Neural cell (in vitro differentiated cells): Measurements from ENCODE around the gene KYNU. TPM values are rescaled to one million over a fixed set of nuclear protein-coding genes. Genes with fewer than 3 reads are reported as not detected.

Experiments used
- H2AFZ ChIP-seq: fragments of 200-600, 300-800 bp; sonication (generic), shearing (Covaris generic); 2 replicates; pipeline ENCODE4 v1.6.0; 2014; ENCODE audit warnings: low read depth, mild to moderate bottlenecking, antibody characterized with exemption, low read length, moderate library complexity
- H3F3A ChIP-seq: fragments of 200-600 bp; shearing (Covaris generic); 2 replicates; pipeline ENCODE4 v1.6.1; 2016; ENCODE audit warnings: mild to moderate bottlenecking, moderate library complexity, mixed read lengths, antibody characterized with exemption, low read length; ENCODE audit not compliant: insufficient read depth, poor library complexity, severe bottlenecking
- H3K27ac ChIP-seq: fragments of 200-600, 300-800 bp; sonication (generic), shearing (Covaris generic); 2 replicates; pipeline ENCODE4 v1.5.1; 2014; ENCODE audit warnings: mild to moderate bottlenecking, low read length, moderate library complexity
- H3K27me3 ChIP-seq: fragments of 300-800, 200-600 bp; sonication (generic), shearing (Covaris generic); 2 replicates; pipeline ENCODE4 v1.6.0; 2014; ENCODE audit warnings: mild to moderate bottlenecking, low read depth, low read length, moderate library complexity; ENCODE audit not compliant: insufficient read depth
- H3K36me3 ChIP-seq: fragments of 300-800, 200-600 bp; sonication (generic), shearing (Covaris generic); 2 replicates; pipeline ENCODE4 v1.5.1; 2014; ENCODE audit warnings: mild to moderate bottlenecking, antibody characterized with exemption, low read length, moderate library complexity; ENCODE audit not compliant: insufficient read depth
- H3K4me2 ChIP-seq: fragments of 300-800, 200-600 bp; sonication (generic), shearing (Covaris generic); 2 replicates; pipeline ENCODE4 v1.6.0; 2014; ENCODE audit warnings: mild to moderate bottlenecking, low read length
- H3K4me3 ChIP-seq: fragments of 300-800, 200-600 bp; sonication (generic), shearing (Covaris generic); 2 replicates; pipeline ENCODE4 v1.5.1; 2014; ENCODE audit warnings: mild to moderate bottlenecking, low read length, moderate library complexity
- H3K79me2 ChIP-seq: fragments of 200-600 bp; shearing (Covaris generic); replicated peaks from 2 replicates; pipeline ENCODE4 v1.6.0; 2014; ENCODE audit warnings: mild to moderate bottlenecking, low read length, moderate library complexity; ENCODE audit not compliant: insufficient read depth
- H3K9ac ChIP-seq: fragments of 300-800, 200-600 bp; sonication (generic), shearing (Covaris generic); 2 replicates; pipeline ENCODE4 v1.6.1; 2016; ENCODE audit warnings: mild to moderate bottlenecking, low read length, mixed read lengths
- H3K9me2 ChIP-seq: fragments of 200-600 bp; shearing (Covaris generic); 2 replicates; pipeline ENCODE4 v1.6.1; 2016; ENCODE audit warnings: mild to moderate bottlenecking, low read length, mixed read lengths; ENCODE audit not compliant: insufficient read depth
- H3K9me3 ChIP-seq: fragments of 200-600, 300-800 bp; sonication (generic), shearing (Covaris generic); 2 replicates; pipeline ENCODE4 v1.6.1; 2016; ENCODE audit warnings: mild to moderate bottlenecking, mixed run types, low read length, moderate library complexity, mixed read lengths
- H4K20me1 ChIP-seq: fragments of 200-600 bp; shearing (Covaris generic); 2 replicates; pipeline ENCODE4 v1.6.1; 2016; ENCODE audit warnings: mild to moderate bottlenecking, mixed run types; ENCODE audit not compliant: insufficient read depth
- CTCF ChIP-seq: fragments of 450-650 bp; IDR thresholded peaks from 2 replicates; pipeline ENCODE4 v1.5.1; 2014; ENCODE audit warnings: antibody characterized with exemption, mild to moderate bottlenecking, moderate library complexity; ENCODE audit not compliant: poor library complexity, severe bottlenecking
- EP300 ChIP-seq: fragments of 450-650 bp; conservative IDR thresholded peaks from 2 replicates; pipeline ENCODE4 v1.6.1; 2014; ENCODE audit warnings: antibody characterized with exemption, mild to moderate bottlenecking, moderate library complexity; ENCODE audit not compliant: poor library complexity, severe bottlenecking
- EZH2 ChIP-seq: fragments of 200-600, 300-800 bp; shearing (Covaris generic), sonication (generic); IDR thresholded peaks from 2 replicates; pipeline ENCODE4 v1.6.1; 2014; ENCODE audit warnings: antibody characterized with exemption, low read length, borderline replicate concordance, mild to moderate bottlenecking; ENCODE audit not compliant: insufficient read depth, poor library complexity, severe bottlenecking
- MXI1 ChIP-seq: fragments of 450-650 bp; conservative IDR thresholded peaks from 2 replicates; pipeline ENCODE4 v1.6.1; 2014; ENCODE audit warnings: antibody characterized with exemption, mild to moderate bottlenecking; ENCODE audit not compliant: poor library complexity, severe bottlenecking
- POLR2AphosphoS5 ChIP-seq: IDR thresholded peaks from 2 replicates; pipeline ENCODE4 v1.6.1; 2012
- RAD21 ChIP-seq: fragments of 450-650 bp; conservative IDR thresholded peaks from 2 replicates; pipeline ENCODE4 v1.6.1; 2014; ENCODE audit warnings: antibody characterized with exemption, mild to moderate bottlenecking, moderate library complexity
- SMC3 ChIP-seq: fragments of 450-650 bp; conservative IDR thresholded peaks from 2 replicates; pipeline ENCODE4 v1.6.1; 2014; ENCODE audit warnings: antibody characterized with exemption, mild to moderate bottlenecking, moderate library complexity; ENCODE audit not compliant: poor library complexity
- TAF1 ChIP-seq: IDR thresholded peaks from 2 replicates; pipeline ENCODE4 v1.6.1; 2012; ENCODE audit warnings: low read depth
- polyA plus RNA-seq: library from polyadenylated mRNA; depleted of rRNA; stranded (reverse); fragments of >200 nt; gene quantifications from 2 replicates; pipeline ENCODE4 v1.2.3, GENCODE V29; 2014
- TF ChIP-seq, protein P1 (sequence below): IDR thresholded peaks from 2 replicates; pipeline ENCODE4 v1.6.1; 2012; ENCODE audit warnings: borderline replicate concordance

KYNU gene
- polyA plus RNA-seq, 1 donor from 2014 or later, result 0.25 TPM

- Histone ChIP-seq H3K36me3 (no peaks in the 10 kb centered on the region), H3K9ac (no peak overlapping the region), H3K9me3 (no peaks in the 10 kb centered on the region), H3K4me3 (no peak overlapping the region), H4K20me1 (no peaks in the 10 kb centered on the region), H3K4me2 (no peak overlapping the region), H3K27ac (no peak overlapping the region), H3K79me2 (no peaks in the 10 kb centered on the region), H3K27me3 (no peaks in the 10 kb centered on the region), H3F3A (no peaks in the 10 kb centered on the region), H3K9me2 (no peaks in the 10 kb centered on the region), H2AFZ (no peak overlapping the region)
- TF ChIP-seq RAD21 (no peak), SMC3 (no peak), CTCF (no peak), EZH2 (no peak), TAF1 (no peak), POLR2AphosphoS5 (no peak), EP300 (no peak), MXI1 (no peak)
- TF ChIP-seq, protein P1, sequence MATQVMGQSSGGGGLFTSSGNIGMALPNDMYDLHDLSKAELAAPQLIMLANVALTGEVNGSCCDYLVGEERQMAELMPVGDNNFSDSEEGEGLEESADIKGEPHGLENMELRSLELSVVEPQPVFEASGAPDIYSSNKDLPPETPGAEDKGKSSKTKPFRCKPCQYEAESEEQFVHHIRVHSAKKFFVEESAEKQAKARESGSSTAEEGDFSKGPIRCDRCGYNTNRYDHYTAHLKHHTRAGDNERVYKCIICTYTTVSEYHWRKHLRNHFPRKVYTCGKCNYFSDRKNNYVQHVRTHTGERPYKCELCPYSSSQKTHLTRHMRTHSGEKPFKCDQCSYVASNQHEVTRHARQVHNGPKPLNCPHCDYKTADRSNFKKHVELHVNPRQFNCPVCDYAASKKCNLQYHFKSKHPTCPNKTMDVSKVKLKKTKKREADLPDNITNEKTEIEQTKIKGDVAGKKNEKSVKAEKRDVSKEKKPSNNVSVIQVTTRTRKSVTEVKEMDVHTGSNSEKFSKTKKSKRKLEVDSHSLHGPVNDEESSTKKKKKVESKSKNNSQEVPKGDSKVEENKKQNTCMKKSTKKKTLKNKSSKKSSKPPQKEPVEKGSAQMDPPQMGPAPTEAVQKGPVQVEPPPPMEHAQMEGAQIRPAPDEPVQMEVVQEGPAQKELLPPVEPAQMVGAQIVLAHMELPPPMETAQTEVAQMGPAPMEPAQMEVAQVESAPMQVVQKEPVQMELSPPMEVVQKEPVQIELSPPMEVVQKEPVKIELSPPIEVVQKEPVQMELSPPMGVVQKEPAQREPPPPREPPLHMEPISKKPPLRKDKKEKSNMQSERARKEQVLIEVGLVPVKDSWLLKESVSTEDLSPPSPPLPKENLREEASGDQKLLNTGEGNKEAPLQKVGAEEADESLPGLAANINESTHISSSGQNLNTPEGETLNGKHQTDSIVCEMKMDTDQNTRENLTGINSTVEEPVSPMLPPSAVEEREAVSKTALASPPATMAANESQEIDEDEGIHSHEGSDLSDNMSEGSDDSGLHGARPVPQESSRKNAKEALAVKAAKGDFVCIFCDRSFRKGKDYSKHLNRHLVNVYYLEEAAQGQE, result no peak
Observed at GRCh38 chr2:142940606-142941223, 63.3 kb downstream of the KYNU start.

DNA sequence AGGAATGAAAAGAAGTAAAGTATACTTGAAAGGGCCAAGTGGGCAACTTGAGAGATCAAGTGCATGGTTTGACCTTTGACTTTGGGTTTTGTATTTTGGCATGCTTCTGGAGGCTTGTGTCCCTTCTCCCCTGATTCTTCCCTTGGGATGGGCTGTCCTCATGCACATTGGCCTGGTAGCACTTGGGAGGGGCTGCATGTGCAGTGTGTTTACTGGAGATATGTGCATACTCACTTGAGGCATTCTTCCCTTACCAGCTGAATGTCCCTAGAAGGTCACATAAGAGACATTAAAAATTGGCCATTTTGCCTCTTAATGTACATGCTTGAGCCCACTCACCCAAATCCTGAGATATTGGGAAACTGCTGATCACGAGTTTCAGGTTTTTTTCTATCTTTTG, 65.2 kb downstream of the KYNU start:
- H3K27ac ChIP-seq, result no peak overlapping the region
- H3K9ac ChIP-seq, result no peak overlapping the region
- H3F3A ChIP-seq, result no peaks in the 10 kb centered on the region
- H3K4me2 ChIP-seq, result no peak overlapping the region
- no peaks in the 10 kb centered on the region for H4K20me1 ChIP-seq
- H3K4me3 ChIP-seq, result no peak overlapping the region
- no peaks in the 10 kb centered on the region for H3K36me3 ChIP-seq
- no peaks in the 10 kb centered on the region for H3K79me2 ChIP-seq
- H2AFZ ChIP-seq, result no peak overlapping the region
- no peaks in the 10 kb centered on the region for H3K9me3 ChIP-seq
- no peaks in the 10 kb centered on the region for H3K9me2 ChIP-seq
- no peaks in the 10 kb centered on the region for H3K27me3 ChIP-seq
- TF ChIP-seq TAF1 (no peak), EP300 (no peak), POLR2AphosphoS5 (no peak), RAD21 (no peak), SMC3 (no peak), EZH2 (no peak), MXI1 (no peak), CTCF (no peak)
- TF ChIP-seq, protein P1, result no peak
